Measurements from ENCODE around the gene RRM2. TPM values are rescaled to one million over a fixed set of nuclear protein-coding genes. Genes with fewer than 3 reads are reported as not detected.

RRM2 gene
- total and polyA plus RNA-seq, 2 of the 4 experiments (the other 2 are of a cell fraction): 53.6 to 68.5 TPM

- Histone ChIP-seq H3K27ac (ENCODE audit: insufficient read depth, low read length) (no peak overlapping the region), H4K5ac (ENCODE audit: low read depth, low read length) (0 out of 2 replicates have a peak overlapping the region, but pooled peaks have one; percentile 26), H3K4me2 (ENCODE audit: low read depth, low read length) (no peak overlapping the region), H4K20me1 (ENCODE audit: insufficient read depth, low read length) (peaks cover 27% of the 10 kb centered on the region), H2AK9ac (replicated peaks; ENCODE audit: low read depth, low read length, poor library complexity) (no peak overlapping the region), H3K4me3 (ENCODE audit: insufficient read depth, low read depth, low read length) (no peak overlapping the region), H2BK120ac (ENCODE audit: low read depth, low read length) (0 out of 2 replicates have a peak overlapping the region, but pooled peaks have one; percentile 9), H2AK5ac (ENCODE audit: low read depth, low read length) (peak overlapping the region; percentile 55), H2BK20ac (ENCODE audit: low read depth, low read length) (no peak overlapping the region), H3K9me3 (ENCODE audit: control insufficient read depth, insufficient read depth, low read length) (no peaks in the 10 kb centered on the region), H3K9me1 (ENCODE audit: insufficient read depth, low read length) (peaks cover 3% of the 10 kb centered on the region), H4K91ac (ENCODE audit: insufficient read depth, low read depth, low read length) (no peak overlapping the region), H3K56ac (ENCODE audit: extremely low read depth, insufficient read depth, low read length) (no peak overlapping the region), H3K4me1 (ENCODE audit: control insufficient read depth, insufficient read depth, low read length) (peaks cover 11% of the 10 kb centered on the region), H3K79me1 (ENCODE audit: low read depth in 1 of 2, low read length in 2 of 2) (peaks cover 30 to 59% of the 10 kb centered on the region in 2 experiments), H2BK5ac (ENCODE audit: low read depth, low read length, poor library complexity, severe bottlenecking) (no peak overlapping the region), H3K18ac (ENCODE audit: low read depth, low read length) (no peak overlapping the region), H3K9ac (ENCODE audit: low read depth, low read length) (no peak overlapping the region), H4K8ac (ENCODE audit: low read depth in 2 of 2, low read length in 2 of 2) (0 out of 4 replicates have a peak overlapping the region, but pooled peaks of 1 of the 2 experiments have one; percentile 14), H3K27me3 (ENCODE audit: control insufficient read depth, insufficient read depth, low read length) (no peaks in the 10 kb centered on the region), H3K4ac (ENCODE audit: low read depth, low read length) (no peak overlapping the region; the same call in 1 of the 2 replicates), H3K23ac (ENCODE audit: low read depth, low read length) (peak overlapping the region; percentile 50; the same call in 1 of the 2 replicates), H3K14ac (replicated peaks; ENCODE audit: low read depth, low read length) (no peak overlapping the region), H3K36me3 (ENCODE audit: control insufficient read depth, insufficient read depth, low read length) (peaks cover 2% of the 10 kb centered on the region; the same call in 1 of the 2 replicates), H2AFZ (replicated peaks; ENCODE audit: low read length, poor library complexity) (no peak overlapping the region), H2BK15ac (ENCODE audit: low read depth, low read length) (no peak overlapping the region)
- TF ChIP-seq POLR2A (IDR thresholded peaks at IDR 0.05; ENCODE audit: low read depth, low read length) (0 out of 2 replicates have a peak, but pooled peaks have one; percentile 6), MXI1 (IDR thresholded peaks at IDR 0.05; ENCODE audit: borderline replicate concordance, low read depth, low read length) (no peak)
- in situ Hi-C loops (cut with MboI; ENCODE audit: low sequenced_read_pairs): no loop called here
- DNase-seq (no peak), ATAC-seq (ENCODE audit: low read depth) (no peak)
- 100% methylated on average over 3 of the region's 6 CpGs; no CpG with 5 or more reads in 1 of the 2 experiments for WGBS, 2 experiments (ENCODE audit: extremely low coverage in 2 of 2, insufficient read length in 1 of 2)
- ChIA-PET CTCF (interaction anchor here (0.9 to 4.4 kb wide), 4 partner anchors 54 to 309 kb away, joined by 3 to 25 read pairs (median 4); no protein-coding TSS in a partner anchor), POLR2A (ENCODE audit: unreplicated experiment) (interaction anchor here (0.7 kb wide), 1 partner anchor 9 kb away, joined by 3 read pairs; no protein-coding TSS in a partner anchor)
- dilution Hi-C loops (cut with HindIII; ENCODE audit: low sequenced_read_pairs, unreplicated experiment): no loop called here
- no TSS peak for BruUV-seq (replicated peaks)
- intact Hi-C loops (cut with micrococcal nuclease): no loop called here
These were observed 3.5 kb downstream of the RRM2 start for GRCh38 chr2:10125842-10126631.
